GM23338 (cell line): ENCODE results near the gene CNIH3. TPM values are rescaled to one million over a fixed set of nuclear protein-coding genes. Genes with fewer than 3 reads are reported as not detected.

Experiments
- ATAC-seq: fragments of 200-7000 bp; cut with Tn5 transposase; 3 replicates; pipeline ENCODE4 v1.9.1; 2020
- DNase-seq: peaks from one replicate; pipeline ENCODE4 v3.0.0-alpha.2; 2015; ENCODE audit warnings: low spot score
- H2AFZ ChIP-seq: fragments of 200-600 bp; sonication (generic); 2 replicates; pipeline ENCODE4 v1.8.0; 2016; ENCODE audit warnings: antibody characterized with exemption, mild to moderate bottlenecking, moderate library complexity
- H3F3A ChIP-seq: fragments of 200-600 bp; sonication (generic); replicated peaks from 2 replicates; pipeline ENCODE4 v1.8.0; 2017; ENCODE audit warnings: antibody characterized with exemption, mixed run types, low read depth
- H3K27ac ChIP-seq: fragments of 200-600 bp; sonication (generic); 2 replicates; pipeline ENCODE4 v1.6.1; 2016; ENCODE audit warnings: low read depth
- H3K27me3 ChIP-seq: fragments of 200-600 bp; sonication (generic); 2 replicates; pipeline ENCODE4 v1.8.0; 2016; ENCODE audit warnings: mild to moderate bottlenecking, mixed run types, moderate library complexity; ENCODE audit not compliant: insufficient read depth
- H3K36me3 ChIP-seq: fragments of 200-600 bp; sonication (generic); 2 replicates; pipeline ENCODE4 v1.8.0; 2016; ENCODE audit warnings: mild to moderate bottlenecking; ENCODE audit not compliant: insufficient read depth
- H3K4me1 ChIP-seq: fragments of 200-600 bp; sonication (generic); 2 replicates; pipeline ENCODE4 v1.8.0; 2016; ENCODE audit warnings: mild to moderate bottlenecking, moderate library complexity; ENCODE audit not compliant: insufficient read depth
- H3K4me2 ChIP-seq: fragments of 200-600 bp; sonication (generic); 2 replicates; pipeline ENCODE4 v1.7.1; 2017; ENCODE audit warnings: mixed run types
- H3K4me3 ChIP-seq: fragments of 200-600 bp; sonication (generic); 2 replicates; pipeline ENCODE4 v1.6.1; 2016; ENCODE audit warnings: mixed run types
- H3K79me2 ChIP-seq: fragments of 200-600 bp; sonication (generic); replicated peaks from 2 replicates; pipeline ENCODE4 v1.8.0; 2017; ENCODE audit warnings: mild to moderate bottlenecking; ENCODE audit not compliant: insufficient read depth
- H3K9me2 ChIP-seq: fragments of 200-600 bp; sonication (generic); 2 replicates; pipeline ENCODE4 v1.8.0; 2017; ENCODE audit not compliant: insufficient read depth
- H4K20me1 ChIP-seq: fragments of 200-600 bp; sonication (generic); replicated peaks from 2 replicates; pipeline ENCODE4 v1.8.0; 2017; ENCODE audit warnings: mild to moderate bottlenecking; ENCODE audit not compliant: insufficient read depth
- H3K27ac Mint-ChIP-seq: 2 replicates; pipeline ENCODE4 v1.8.0; 2020; ENCODE audit warnings: inconsistent platforms, mild to moderate bottlenecking, moderate library complexity, mixed read lengths
- H3K27me3 Mint-ChIP-seq: 3 replicates; pipeline ENCODE4 v1.8.0; 2022; ENCODE audit warnings: low read depth, mild to moderate bottlenecking, moderate library complexity, mixed read lengths, inconsistent platforms; ENCODE audit not compliant: insufficient read depth, poor library complexity
- H3K36me3 Mint-ChIP-seq: 3 replicates; pipeline ENCODE4 v1.8.0; 2021; ENCODE audit warnings: low read depth, mild to moderate bottlenecking, inconsistent platforms, moderate library complexity, mixed read lengths
- H3K4me1 Mint-ChIP-seq: 3 replicates; pipeline ENCODE4 v1.8.0; 2020; ENCODE audit warnings: mild to moderate bottlenecking, inconsistent platforms, mixed read lengths
- H3K4me3 Mint-ChIP-seq: 3 replicates; pipeline ENCODE4 v1.8.0; 2021; ENCODE audit warnings: moderate library complexity, mild to moderate bottlenecking, inconsistent platforms, mixed read lengths
- H3K9me3 Mint-ChIP-seq: 3 replicates; pipeline ENCODE4 v1.8.0; 2020; ENCODE audit warnings: moderate library complexity, mild to moderate bottlenecking, inconsistent platforms, mixed read lengths
- CREB1 ChIP-seq: fragments of 250-450 bp; sonication (Bioruptor Pico); IDR thresholded peaks from 2 replicates; pipeline ENCODE4 v1.5.0; 2020; ENCODE audit warnings: low read depth, mild to moderate bottlenecking, moderate library complexity
- CTCF ChIP-seq, 2 experiments: fragments of 200-600 bp in 1 of 2; sonication (generic) in 1 of 2; conservative IDR thresholded peaks; 2 replicates each; pipeline versions ENCODE4 v1.5.1 to v1.6.1; 2016 to 2017; ENCODE audit warnings: antibody characterized with exemption in 2 of 2, low read depth in 2 of 2, mild to moderate bottlenecking in 2 of 2, moderate library complexity in 1 of 2
- ETS1 ChIP-seq: IDR thresholded peaks from 2 replicates; pipeline ENCODE4 v1.6.1; 2016; ENCODE audit warnings: antibody characterized with exemption
- EZH2phosphoT487 ChIP-seq: fragments of 200-600 bp; sonication (generic); IDR thresholded peaks from one replicate; pipeline ENCODE4 v1.8.1; 2018; ENCODE audit warnings: antibody characterized with exemption; ENCODE audit not compliant: unreplicated experiment
- JUNB ChIP-seq: IDR thresholded peaks from one replicate; pipeline ENCODE4 v1.6.1; 2016; ENCODE audit warnings: antibody characterized with exemption; ENCODE audit not compliant: unreplicated experiment
- NANOG ChIP-seq: IDR thresholded peaks from 2 replicates; pipeline ENCODE4 v1.6.1; 2016; ENCODE audit warnings: antibody characterized with exemption, borderline replicate concordance
- POLR2AphosphoS5 ChIP-seq: IDR thresholded peaks from 2 replicates; pipeline ENCODE4 v1.6.1; 2016; ENCODE audit warnings: antibody characterized with exemption, low read depth
- REST ChIP-seq: IDR thresholded peaks from one replicate; pipeline ENCODE4 v1.6.1; 2018; ENCODE audit warnings: antibody characterized with exemption; ENCODE audit not compliant: unreplicated experiment
- STAT1 ChIP-seq: IDR thresholded peaks from one replicate; pipeline ENCODE4 v1.6.1; 2016; ENCODE audit warnings: antibody characterized with exemption; ENCODE audit not compliant: unreplicated experiment
- ZNF114 ChIP-seq: fragments of 250-450 bp; sonication (Bioruptor Pico); IDR thresholded peaks from 2 replicates; pipeline ENCODE4 v1.5.0; 2020; ENCODE audit warnings: mild to moderate bottlenecking, moderate library complexity
- ZNF331 ChIP-seq: fragments of 250-450 bp; sonication (Bioruptor Pico); IDR thresholded peaks from 2 replicates; pipeline ENCODE4 v1.5.0; 2020; ENCODE audit warnings: low read depth, mild to moderate bottlenecking, moderate library complexity
- polyA plus RNA-seq: library from polyadenylated mRNA; unstranded; fragments of >200 nt; fragmentation: Nextera tagmentation; extraction: Ambion mirVana; gene quantifications from 2 replicates; pipeline ENCODE4 v1.2.1, GENCODE V29; 2016
- total RNA-seq: library from RNA; depleted of rRNA; stranded (reverse); fragments of >200 nt; shearing (Covaris generic); gene quantifications from 2 replicates; pipeline ENCODE4 v1.2.3, GENCODE V29; 2014

Gene CNIH3
- total and polyA plus RNA-seq, 2 experiments from 2014 or later = 3.6 to 5.1 TPM

- no peak for TF ChIP-seq STAT1
- no peak for TF ChIP-seq JUNB
- TF ChIP-seq POLR2AphosphoS5 = no peak
- no peak for TF ChIP-seq CTCF (conservative IDR thresholded peaks at IDR 0.05; ENCODE audit: low read depth in 2 of 2)
- TF ChIP-seq REST = no peak
- TF ChIP-seq ZNF114 (CRISPR knock-in tag) = no peak
These were observed 7.7 kb downstream of the CNIH3 start (continued) for GRCh38 chr1:224623743-224624333.

- Histone ChIP-seq H3K9me2 (no peaks in the 10 kb centered on the region; the same call in 1 of the 2 replicates), H3K27ac (no peak overlapping the region), H3K4me1 (no peaks in the 10 kb centered on the region), H3K4me3 (no peak overlapping the region), H3K4me2 (no peak overlapping the region), H3K36me3 (0 out of 2 replicates have a peak, but pooled peaks cover 2% of the 10 kb centered on the region), H4K20me1 (no peaks in the 10 kb centered on the region; the same call in 1 of the 2 replicates), H2AFZ (no peak overlapping the region), H3K27me3 (peaks cover 14% of the 10 kb centered on the region), H3K79me2 (0 out of 2 replicates have a peak, but pooled peaks cover 3% of the 10 kb centered on the region), H3F3A (no peaks in the 10 kb centered on the region)
- Mint-ChIP-seq H3K27me3 (peaks cover 6% of the 10 kb centered on the region), H3K4me1 (no peaks in the 10 kb centered on the region; the same call in 2 of the 3 replicates), H3K4me3 (no peak overlapping the region), H3K36me3 (peaks cover 11% of the 10 kb centered on the region), H3K9me3 (peaks cover 12% of the 10 kb centered on the region), H3K27ac (no peak overlapping the region)
- ATAC-seq (no peak), DNase-seq (no peak)
- TF ChIP-seq ZNF331 (CRISPR knock-in tag) = no peak
- TF ChIP-seq CREB1 (CRISPR knock-in tag) = no peak
- no peak for TF ChIP-seq CTCF (conservative IDR thresholded peaks at IDR 0.05; ENCODE audit: low read depth in 2 of 2)
- no peak for TF ChIP-seq ETS1
- no peak for TF ChIP-seq POLR2AphosphoS5
- no peak for TF ChIP-seq ZNF114 (CRISPR knock-in tag)
- no peak for TF ChIP-seq JUNB
- TF ChIP-seq REST = no peak
- no peak for TF ChIP-seq EZH2phosphoT487
- no peak for TF ChIP-seq NANOG
These were observed 8.3 kb downstream of the CNIH3 start for GRCh38 chr1:224624432-224624831.
